HG03159 (cell line): ENCODE measurements around the gene TTC28.
"Not testable (repeated sequence)": the region's sequence is repeated elsewhere in the genome, so short reads cannot be mapped to it uniquely, and the experiment has no call there.

Experiments
- ATAC-seq: cut with Tn5 transposase; IDR thresholded peaks from one replicate; pipeline ENCODE4 v1.9.1; 2021; ENCODE audit warnings: mild to moderate bottlenecking, moderate library complexity; ENCODE audit not compliant: unreplicated experiment

The TTC28 gene

GRCh38 chr22:28563636-28564035, 116.0 kb downstream of the TTC28 start:
- no peak for ATAC-seq

- ATAC-seq, result no peak
Observed at GRCh38 chr22:28562324-28562723, 117.3 kb downstream of the TTC28 start.

DNA sequence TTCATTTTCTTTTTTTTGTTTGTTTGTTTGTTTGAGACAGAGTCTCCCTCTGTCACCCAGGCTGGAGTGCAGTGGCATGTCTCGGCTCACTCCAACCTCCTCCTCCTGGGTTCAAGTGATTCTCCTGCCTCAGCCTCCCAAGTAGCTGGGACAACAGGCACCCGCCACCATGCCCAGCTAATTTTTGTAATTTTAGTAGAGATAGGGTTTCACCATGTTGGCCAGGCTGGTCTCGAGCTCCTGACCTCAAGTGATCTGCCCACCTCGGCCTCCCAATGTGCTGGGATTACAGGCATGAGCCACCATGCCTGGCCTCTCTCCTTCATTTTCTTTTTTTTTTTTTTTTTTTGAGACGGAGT, 118.9 kb downstream of the TTC28 start:
- not testable (repeated sequence) for ATAC-seq

DNA sequence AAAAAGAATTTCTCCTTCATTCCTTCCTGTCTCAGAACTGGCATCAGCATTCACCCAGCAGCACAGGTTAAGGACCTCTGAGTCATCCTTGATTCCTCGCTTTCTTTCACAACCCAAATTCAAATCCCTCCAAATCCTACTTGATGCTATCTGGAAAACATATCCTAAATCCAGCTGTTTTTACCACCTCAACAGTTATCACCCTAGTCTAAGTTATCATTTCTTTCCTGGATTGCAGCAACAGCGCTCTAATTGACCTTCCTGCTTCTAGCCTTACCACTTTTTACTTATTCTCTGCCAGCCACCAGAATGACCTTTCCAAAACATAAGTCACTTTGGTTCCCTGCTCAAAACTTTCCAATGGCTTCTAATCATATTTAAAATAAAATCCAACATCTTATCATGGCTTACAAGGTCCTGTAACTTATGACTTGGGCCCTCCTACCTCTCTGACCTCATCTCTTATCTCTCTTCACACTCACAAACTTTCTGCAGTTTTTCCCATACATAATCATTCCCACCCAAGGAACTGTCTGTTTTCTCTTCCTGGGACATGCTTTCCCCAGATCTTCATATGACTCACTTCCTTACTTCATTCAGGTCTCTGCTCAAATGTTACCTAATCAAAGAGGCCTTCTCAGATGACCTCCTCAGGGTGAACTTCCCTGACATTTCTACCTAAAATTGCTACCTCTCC, 119.4 kb downstream of the TTC28 start:
- ATAC-seq, result no peak

DNA sequence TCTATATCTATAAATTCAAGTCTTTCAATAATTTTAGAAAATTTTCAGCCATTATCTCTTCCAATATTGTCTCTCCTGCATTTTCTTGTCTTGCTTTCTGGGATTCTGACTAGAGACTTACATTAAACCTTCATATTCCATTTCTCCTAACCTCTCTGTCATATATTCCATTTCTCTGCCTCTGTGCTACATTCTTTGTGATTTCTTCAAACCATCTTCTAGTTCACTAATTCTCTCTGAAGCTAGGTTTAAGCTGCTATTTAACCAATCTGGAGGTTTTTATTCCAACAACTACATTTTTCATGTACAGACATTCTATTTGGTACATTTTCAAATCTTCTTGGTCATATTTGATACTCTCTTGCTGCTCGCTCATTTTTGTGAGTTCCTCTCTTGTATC, 122.5 kb downstream of the TTC28 start:
- ATAC-seq, result no peak

DNA sequence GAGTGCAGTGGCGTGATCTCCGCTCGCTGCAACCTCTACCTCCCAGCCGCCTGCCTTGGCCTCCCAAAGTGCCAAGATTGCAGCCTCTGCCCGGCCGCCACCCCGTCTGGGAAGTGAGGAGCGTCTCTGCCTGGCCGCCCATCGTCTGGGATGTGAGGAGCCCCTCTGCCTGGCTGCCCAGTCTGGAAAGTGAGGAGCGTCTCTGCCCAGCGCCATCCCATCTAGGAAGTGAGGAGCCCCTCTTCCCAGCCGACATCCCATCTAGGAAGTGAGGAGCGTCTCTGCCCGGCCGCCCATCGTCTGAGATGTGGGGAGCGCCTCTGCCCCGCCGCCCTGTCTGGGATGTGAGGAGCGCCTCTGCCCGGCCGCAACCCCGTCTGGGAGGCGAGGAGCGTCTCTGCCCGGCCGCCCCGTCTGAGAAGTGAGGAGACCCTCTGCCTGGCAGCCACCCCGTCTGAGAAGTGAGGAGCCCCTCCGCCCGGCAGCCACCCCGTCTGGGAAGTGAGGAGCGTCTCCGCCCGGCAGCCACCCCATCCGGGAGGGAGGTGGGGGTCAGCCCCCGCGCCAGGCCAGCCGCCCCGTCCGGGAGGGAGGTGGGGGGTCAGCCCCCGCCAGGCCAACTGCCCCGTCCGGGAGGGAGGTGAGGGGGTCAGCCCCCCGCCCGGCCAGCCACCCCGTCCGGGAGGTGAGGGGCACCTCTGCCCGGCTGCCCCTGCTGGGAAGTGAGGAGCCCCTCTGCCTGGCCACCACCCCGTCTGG, 126.4 kb downstream of the TTC28 start:
- ATAC-seq, result not testable (repeated sequence)

DNA sequence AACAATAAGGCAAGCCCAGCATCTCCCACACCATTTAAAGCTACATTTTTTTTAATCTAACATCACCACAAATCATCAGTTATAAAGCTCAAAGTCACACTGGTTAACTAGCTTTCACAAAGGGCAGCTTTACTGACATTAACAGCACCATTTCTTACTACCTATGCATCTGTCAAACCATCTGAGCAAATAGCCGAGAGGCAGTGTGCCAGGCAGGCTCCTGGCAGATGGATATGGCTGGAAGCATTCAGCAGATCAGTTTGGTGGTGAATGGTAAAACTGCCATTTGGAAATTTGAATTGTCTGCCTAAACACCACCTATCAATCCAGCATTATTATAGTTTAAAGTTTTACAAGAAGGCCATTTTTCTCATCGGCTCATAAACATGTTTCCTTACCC, 131.2 kb downstream of the TTC28 start:
- ATAC-seq, result no peak

DNA sequence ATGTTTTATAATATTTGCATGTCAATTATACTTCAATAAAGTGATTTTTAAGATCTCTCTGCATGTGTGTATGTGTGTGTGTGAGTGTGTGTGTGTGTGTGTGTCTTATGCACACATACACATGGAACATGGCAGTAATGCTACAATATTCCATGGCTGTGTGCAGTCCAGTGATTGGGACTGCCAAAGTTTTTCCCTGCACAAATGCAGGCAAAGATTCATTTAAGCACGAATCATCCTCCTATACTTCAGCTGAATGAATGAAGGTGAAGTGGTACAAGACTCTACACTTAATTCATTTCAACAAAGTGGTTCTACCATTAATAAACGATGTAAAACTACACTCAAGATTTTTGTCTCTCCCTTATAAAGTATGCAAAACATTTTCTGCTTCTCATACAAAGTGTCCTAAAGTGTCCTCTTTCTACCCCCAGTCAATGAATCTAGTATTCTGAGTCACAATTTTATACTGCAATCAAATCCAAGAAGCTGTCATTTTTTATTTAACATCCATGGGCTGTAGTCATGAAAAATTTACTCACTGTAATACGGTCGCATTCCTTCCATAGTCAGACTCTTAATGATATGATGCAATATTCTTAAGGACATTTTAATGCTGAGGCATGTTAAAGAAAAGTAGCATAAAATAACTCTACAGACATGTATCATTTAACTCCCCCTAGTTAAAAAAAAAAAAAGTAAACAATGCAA, 132.4 kb downstream of the TTC28 start:
- no peak for ATAC-seq

- ATAC-seq, result no peak
Observed at GRCh38 chr22:28544431-28544868, 135.2 kb downstream of the TTC28 start.

- ATAC-seq, result no peak
Observed at GRCh38 chr22:28542980-28543621, 136.5 kb downstream of the TTC28 start.

DNA sequence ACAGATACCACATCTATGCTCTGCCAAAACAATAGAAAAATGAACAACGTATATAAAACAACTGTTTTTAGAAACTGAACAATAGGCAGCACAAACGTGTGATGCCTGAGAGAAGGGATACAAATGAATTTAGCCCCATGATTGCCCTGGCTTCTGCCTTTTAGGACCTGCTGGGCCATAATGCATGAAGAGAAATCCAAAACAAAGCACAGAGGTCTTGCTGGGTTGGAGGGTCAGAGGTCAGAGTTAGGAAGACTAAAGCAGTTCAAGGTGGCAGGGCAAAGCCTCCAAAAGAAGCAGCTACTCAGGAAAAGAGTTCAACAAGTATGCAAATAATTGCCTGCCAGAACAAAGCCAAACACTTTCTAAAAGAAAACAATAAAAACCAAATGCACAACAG, 138.5 kb downstream of the TTC28 start:
- no peak for ATAC-seq

- ATAC-seq, result no peak
Observed at GRCh38 chr22:28538922-28539321, 140.7 kb downstream of the TTC28 start.

- ATAC-seq, result not testable (repeated sequence)
Observed at GRCh38 chr22:28530565-28530964, 149.1 kb downstream of the TTC28 start.

DNA sequence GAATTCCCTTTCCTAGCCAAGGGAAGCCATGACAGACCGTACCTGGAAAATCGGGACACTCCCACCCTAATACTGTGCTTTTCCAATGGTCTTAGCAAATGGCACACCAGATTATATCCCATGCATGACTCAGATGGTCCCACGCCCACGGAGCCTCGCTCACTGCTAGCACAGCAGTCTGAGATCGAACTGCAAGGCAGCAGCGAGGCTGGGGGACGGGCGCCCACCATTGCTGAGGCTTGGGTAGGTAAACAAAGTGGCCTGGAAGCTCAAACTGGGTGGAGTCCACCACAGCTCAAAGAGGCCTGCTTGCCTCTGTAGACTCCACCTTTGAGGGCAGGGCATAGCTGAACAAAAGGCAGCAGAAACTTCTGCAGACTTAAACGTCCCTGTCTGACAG, 150.5 kb downstream of the TTC28 start:
- not testable (repeated sequence) for ATAC-seq

GRCh38 chr22:28521451-28521850, 158.2 kb downstream of the TTC28 start:
- ATAC-seq, result no peak

- no peak for ATAC-seq
Observed at GRCh38 chr22:28514321-28514821, 165.3 kb downstream of the TTC28 start.

- not testable (repeated sequence) for ATAC-seq
Observed at GRCh38 chr22:28512387-28512786, 167.3 kb downstream of the TTC28 start.

GRCh38 chr22:28507896-28508295, 171.7 kb downstream of the TTC28 start:
- no peak for ATAC-seq

DNA sequence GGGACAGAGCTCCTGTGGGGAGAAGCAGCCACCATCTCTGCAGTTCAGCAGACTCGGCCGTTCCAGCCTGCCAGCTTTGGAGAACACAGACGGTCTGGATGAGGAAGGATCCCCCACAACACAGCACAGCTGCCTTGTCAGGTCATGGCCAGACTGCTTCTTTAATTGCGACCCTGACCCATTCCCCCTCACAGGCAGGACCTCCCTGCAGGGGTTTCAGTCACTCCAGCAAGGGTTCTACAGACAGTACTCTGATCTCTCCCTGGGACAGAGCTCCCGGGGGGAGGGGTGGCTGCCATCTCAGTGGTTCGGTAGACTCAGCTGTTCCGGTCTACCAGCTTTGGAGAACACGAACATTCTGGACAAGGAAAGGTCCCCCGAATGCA, 173.5 kb downstream of the TTC28 start:
- ATAC-seq, result no peak

DNA sequence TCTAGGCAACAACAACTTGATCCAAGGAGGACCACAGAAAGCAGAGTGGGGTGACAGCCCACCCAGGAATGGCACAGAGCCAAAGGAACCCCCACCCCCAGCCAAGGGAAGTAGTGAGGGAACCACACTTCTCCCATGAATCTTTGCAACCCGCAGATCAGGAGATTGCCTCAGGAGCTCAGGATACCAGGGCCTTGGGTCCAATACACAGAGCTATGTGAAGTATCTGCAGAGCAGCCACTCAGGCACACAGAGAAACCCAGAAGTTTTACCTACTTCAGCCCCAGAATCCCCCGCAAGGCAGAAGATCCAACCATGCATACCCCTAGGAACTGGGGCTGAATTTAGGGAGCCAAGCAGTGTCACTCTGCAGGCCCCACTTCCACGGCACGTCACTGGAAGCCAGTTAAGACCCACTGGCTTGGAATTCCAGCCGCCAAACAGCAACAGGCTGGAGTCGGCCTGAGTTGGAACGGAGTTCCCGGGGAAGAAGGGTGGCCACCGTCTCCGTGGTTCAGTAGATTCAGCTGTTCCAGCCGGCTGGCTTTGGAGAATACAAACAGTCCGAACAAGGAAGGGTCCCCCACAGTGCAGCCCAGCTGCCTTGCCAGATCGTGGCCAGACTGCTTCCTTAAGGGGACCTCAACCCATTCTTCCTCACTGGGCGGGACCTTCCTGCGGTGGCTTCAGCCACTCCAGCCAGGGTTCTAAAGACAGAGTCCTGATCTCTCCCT, 174.1 kb downstream of the TTC28 start:
- ATAC-seq, result no peak
